T-helper 2 cell (primary cell): ENCODE results near the gene TENM4.
"Not testable (repeated sequence)": the region's sequence is repeated elsewhere in the genome, so short reads cannot be mapped to it uniquely, and the experiment has no call there.

Experiments used
- DNase-seq, 5 experiments: peaks; one replicate each; pipeline versions ENCODE4 v3.0.0 to v3.0.0-alpha.2; 2012 to 2022

The TENM4 gene

DNA sequence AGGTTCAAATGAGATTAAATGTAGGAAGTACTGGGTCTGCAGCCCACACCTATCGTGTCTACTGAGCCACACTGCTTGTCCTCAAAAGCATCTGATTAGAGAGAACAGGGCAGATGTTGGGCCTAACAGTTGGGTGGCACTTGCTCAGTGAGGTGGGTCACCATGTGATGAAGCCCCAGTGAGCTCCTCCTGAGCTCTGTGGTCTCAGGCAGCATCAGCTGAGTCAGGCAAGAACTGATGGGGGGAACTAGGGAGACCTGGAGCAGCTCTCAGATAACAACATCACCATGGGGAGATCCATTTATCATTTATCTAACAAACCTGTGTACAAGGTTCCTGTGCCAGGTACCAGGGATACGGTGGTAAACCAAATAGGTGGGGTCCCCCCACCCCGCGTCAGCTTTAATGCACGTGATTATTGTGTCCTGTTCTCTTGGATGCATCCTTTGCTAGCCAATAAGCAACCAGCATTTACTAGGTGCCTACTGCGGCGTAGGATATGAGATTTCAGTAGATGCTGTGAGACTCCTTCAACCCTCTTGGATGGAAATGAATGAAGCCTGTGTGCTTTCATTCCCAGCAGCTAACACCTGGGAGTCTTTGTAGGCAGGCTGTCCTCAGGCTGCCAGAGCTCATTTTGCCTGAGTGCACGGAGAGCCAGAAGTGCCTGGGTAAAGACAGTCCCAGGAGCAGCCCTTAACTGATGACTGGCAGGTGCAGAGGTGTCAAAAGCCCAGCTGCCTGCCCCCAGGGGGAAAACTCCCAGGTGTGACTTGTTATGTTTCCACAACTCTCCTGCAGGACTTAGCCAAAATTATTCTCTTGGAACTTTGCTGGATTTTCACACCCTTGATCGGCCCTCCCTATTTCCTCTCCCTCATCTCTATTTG, 792.6 kb downstream of the TENM4 start:
- DNase-seq: no peak

DNA sequence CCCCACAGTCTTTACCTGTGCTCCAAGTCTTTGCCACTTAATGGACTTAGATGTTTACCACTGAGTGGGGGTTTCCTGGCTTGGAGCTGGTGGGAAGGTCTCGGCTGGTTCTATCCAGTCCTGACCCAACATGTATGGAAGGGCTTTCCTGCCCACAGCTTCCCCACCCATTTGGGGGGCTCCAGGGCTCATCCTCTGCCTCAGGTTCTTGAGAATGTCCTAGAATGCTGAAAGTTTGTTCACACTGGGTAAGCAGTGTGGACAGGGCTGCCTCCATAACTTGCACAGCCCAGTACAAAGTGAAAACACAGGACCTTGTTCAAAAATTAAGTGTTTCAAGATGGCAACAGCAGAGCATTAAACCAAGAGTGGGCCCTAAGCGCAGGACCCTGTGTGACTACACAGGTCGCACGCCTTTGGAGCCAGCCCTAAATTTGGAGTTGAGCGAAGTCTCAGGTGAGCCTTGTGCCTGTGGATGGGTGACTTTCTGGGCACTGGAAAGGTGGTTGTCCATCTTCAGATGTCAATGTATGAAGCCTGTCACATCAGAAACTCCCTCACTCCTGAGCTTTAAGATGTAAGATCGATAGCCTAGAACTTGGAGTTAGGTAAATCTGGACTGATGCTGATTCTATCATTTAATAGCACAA, 793.4 kb downstream of the TENM4 start:
- DNase-seq: no peak

DNA sequence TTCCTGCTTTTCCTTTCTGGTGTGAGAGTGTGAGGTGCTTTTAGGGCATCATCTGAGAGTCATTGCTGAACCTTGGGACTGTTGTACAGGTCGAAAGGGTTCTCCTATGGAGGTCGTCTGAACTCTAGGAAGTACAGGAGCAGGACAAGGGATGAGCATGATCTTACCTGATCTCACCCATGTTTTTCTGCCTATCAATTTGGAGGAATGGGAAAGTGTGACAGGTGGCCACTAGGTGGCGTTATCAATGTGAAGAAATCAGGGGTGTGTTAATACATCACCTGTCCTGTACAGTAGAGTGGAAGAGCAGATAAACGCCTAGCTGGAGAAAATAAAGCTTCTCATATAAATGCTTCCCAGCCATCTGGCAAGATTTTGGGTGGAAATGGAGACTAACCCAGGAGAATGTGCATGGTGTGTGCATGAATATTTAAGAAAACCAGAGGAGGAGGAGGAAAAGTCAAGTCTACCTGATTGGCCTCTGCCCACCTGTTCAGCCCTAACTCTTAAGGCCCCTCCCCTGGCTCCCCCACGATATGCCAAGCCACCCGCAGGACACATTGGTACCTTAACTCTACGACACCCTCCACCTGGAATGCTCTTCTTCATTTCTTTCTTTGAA, 794.2 kb downstream of the TENM4 start:
- peak in 3 of 5 experiments; percentile 22 to 51 (median 27) for DNase-seq

DNA sequence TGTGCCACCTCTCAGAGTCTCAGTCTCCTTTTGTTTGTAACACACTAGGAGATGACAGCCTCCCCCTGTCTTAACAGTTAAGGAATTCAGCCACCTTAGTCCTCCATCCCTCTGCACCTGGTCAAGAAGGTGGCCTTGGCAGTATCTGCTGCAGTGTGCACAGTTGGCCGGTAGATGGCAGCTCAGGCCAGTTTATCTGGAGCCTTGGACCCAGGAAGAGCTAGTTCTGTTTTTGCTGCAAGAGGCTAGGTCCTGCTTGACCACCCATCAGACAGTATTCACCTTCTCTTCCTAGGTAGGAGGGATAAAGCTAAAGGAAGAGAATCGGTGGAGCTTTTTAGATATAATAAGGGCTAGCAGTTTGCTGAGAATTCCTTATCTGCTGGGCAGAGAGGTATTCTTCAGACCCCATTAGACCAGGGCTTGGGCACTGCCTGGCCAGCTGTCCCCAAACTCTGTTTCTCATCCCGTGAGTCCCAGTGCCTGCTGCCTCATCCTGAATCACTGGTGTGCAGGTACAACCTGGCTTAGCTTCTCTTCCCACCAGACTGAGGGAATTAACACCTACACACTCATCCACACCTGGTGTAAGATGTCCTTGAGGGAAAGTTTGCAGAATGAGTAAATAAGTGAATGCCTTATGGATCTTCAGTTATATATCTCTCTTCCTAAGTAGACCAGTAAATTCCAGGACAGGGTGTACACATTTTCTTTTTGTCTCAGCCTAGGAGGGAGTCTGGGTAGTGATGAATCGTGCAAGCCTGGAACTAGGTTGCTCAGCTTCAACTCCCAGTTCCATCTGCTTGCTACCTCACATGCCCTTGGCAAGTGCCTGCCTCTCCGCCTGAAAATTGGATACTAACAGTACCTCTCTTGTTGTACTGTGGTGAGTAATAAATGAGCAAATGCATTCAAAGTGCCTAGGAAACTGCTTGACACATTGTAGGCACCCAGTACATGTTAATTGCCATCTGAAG, 795.3 kb downstream of the TENM4 start:
- peak in 3 of 5 experiments; percentile 27 to 41 (median 31) for DNase-seq

DNA sequence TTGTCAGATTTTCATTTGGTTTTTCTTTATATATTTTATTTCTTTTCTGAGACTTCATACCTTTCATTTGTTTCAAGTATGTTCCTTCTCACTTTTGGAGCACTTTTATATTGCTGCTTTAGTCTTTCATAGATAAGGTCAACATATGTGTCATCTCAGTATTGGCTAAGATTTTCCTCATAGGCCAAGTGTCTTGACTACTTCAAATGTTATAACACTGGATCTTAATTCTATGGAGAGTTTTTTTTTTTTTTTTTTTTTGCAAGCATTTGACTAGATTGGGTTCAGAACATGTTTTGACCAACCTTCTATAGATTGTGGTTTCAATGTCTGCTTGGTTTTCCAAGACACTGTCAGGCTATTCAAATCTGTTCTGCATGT, 797.2 kb downstream of the TENM4 start:
- no peak for DNase-seq

DNA sequence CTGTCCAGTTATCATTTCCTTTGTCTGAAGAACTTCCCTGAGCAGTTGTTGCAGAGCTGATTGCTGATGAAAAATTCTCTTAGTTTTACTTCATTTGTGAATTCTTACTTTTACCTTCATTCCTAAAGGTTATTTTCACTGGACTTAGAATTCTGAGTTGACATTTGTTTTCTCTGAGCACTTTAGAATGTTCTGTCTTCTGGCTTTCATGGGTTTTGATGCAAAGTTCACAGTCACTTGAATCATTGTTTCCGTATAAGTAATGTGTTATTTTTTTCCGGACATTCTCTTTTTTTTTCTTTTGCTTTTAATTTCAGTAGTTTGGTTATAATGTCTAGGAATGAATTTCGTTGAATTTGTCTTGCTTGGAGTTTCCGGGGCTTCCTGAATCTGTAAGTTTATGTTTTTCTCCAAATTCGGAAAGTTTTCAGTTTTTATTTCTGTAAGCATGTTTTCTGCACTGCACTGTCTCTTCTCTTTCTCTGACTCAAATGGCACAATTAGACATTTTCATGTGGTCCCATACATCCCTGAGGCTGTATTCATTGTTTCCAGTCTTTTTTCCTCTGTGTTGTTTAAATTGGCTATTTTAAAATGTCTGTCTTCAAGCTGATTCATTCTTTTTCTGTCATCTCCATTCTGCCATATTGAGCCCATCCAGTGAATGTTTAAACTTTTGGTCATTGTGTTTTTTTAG, 797.7 kb downstream of the TENM4 start:
- no peak for DNase-seq

DNA sequence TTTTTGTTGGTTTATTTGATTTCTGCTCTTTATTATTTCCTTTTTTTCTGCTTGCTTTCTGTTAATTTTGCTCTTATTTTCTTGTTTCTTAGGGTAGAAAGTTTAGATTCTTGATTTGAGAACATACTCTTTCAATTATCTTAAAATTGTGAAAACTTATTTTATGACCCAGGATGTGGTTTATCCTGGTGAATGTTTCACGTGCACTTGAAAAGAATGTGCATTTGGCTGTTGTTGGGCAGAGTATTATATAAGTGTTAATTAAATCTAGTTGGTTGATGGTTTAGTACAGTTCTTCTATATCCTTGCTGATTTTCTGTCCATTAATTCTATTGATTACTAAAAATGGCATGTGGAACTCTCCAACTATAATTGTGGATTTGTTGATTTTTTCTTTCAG, 799.3 kb downstream of the TENM4 start:
- no peak for DNase-seq

DNA sequence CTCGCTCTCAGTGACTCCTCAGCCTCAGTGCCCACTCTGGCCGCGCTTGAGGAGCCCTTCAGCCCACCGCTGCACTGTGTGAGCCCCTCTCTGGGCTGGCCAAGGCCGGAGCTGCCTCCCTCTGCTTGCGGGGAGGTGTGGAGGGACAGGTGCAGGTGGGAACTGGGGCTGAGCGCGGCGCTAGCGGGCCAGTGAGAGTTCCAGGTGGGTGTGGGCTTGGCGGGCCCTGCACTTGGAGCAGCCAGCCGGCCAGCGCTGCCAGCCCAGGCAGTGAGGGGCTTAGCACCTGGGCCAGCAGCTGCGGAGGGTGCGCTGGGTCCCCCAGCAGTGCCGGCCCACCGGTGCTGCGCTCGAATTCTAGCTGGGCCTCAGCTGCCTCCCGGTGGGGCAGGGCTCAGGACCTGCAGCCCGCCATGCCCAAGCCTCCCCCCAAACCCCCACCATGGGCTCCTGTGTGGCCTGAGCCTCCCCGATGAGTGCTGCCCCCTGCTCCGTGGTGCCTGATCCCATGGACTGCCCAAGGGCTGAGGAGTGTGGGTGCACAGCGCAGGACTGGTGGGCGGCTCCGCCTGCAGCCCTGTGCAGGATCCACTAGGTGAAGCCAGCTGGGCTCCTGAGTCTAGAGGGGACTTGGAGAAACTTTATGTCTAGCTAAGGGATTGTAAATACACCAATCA, 802.0 kb downstream of the TENM4 start:
- DNase-seq: no peak

DNA sequence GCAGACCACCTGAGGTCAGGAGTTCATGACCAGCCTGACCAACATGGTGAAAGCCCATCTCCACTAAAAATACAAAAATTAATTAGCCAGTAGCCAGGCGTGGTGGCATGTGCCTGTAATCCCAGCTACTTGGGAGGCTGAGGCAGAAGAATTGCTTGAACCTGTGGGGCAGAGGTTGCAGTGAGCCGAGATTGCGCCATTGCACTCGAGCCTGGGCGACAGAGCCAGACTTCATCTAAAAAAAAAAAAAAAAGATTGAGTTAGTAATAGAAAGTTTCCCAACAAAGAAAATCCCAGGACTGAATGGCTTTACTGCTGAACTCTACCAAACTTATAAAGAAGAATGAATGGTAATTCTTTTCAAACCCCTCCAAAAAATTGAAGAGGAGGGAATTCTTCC, 803.3 kb downstream of the TENM4 start:
- not testable (repeated sequence) for DNase-seq

DNA sequence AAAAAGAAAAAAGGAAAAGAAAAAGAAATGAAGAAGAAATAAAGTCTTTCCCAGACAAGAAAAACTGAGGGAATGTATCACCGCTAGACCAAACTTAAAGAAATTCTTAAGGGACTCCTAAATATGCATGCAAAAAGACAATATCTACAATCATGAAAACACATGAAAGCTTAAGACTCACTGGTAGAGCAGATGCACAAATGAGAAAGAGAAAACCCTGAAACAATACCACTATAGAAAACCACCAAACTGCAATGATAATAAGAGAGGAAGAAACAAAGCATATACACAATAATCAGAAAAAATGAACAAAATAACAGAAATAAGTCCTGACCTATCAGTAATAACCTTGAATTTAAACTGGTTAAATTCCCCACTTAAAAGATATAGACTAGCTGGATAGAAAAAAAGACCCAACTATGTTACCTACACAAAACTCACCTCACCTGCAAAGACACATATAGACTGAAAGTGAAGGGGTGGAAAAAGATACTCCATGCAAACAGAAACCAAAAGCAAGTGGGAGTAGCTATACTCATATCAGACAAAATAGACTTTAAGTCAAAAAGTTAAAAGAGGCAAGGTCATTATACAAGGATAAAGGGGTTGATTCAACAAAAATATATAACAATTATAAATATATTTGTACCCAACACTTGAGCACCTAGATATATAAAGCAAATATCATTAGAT, 804.9 kb downstream of the TENM4 start:
- peak in 1 of 5 experiments; percentile 28 for DNase-seq

DNA sequence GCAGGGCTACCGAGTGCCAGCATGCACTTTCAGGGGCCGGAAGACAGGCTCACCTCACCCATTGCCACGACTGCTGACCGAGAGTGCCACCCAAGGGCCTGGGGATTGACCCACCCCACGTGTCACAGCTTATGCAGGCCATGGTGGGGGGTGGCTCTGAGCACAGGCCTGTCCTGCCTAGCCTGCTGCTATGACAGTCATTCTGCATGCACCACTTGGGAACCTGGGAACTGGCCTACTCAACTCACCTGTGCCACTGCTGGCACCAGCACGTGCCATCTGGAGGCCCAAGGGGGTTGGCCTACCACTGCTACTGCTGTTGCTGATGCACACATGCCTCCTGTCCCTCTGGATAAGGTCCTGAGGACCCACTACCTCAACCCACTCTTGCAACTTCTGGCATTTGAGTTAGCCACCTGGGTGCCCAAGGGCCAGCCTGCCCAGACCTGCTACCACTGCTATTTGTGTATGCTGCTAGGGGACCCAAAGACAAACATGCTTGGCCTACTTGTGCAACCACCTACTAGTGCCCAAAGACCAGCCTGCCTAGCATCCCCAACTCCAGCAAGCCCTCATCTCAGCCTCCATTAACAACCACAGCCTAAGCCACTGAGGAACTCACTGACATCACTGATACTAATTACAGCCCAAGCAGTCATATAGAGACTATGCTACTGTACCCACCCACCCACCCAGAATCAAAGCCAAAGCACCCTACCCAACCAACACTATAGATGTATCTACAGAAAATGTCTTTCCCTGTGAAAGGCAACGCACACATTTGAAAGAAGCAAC, 807.1 kb downstream of the TENM4 start:
- DNase-seq: no peak

DNA sequence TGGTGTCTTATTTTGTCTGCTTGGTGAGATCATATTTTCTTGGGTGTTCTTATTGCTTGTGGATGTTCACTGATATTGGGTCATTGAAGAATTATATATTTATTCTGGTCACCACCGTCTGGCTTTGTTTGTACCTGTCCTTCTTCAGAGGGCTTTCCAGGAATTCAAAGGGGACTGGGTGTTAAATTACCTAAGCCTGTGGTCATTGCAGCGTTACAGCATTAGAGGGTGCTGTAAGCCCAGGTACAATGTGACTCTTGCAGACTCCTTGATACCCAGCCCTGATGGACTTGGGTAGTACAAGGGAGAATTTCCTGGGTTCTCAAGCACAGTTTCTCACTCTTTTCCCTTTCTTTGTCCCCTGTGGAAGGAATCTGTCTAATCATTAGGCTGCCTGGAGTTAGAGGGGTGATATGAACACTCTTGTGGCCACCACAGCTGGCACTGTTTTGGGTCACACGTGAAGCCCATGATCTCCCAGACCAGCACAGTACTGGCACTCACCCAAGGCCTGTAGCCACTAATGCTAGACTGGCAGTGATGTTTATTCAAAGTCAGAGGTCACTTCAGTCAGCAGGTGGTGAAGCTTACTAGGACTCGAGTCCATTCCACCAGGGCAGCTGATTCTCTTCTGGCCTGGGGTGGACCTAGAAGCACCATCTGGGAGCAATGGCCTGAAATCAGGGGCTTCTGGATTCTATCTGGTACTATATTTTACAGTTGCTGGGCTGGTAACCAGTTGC, 810.1 kb downstream of the TENM4 start:
- no peak for DNase-seq

DNA sequence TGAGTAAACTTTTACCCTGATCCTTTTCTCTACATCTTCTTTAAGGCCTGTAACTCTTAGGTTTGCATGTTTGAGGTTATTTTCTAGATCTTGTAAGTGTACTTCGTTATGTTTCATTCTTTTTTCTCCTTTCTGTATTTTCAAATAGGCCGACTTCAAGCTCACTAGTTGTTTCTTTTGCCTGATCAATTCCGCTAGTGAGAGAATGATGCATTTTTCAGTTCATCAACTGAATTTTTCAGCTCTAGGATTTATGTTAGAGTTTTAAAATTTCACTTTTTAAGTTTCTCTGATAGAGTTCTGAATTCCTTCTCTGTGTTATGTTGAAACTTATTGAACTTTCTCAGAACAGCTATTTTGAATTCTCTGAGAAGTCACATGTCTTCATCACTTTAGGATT, 810.7 kb downstream of the TENM4 start:
- no peak for DNase-seq

DNA sequence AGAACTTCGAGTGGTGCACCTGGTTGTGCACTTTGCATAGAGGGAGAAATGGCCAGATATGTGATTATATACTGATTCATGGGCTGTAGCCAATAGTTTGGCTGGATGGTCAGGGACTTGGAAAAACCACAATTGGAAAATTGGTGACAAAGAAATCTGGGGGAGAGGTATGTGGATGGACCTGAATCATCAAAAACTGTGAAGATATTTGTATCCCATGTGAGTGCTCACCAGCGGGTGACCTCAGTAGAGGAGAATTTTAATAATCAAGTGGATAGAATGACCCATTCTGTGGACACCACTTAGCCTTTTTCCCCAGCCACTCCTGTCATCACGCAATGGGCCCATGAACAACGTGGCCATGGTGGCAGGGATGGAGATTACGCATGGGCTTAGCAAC, 818.2 kb downstream of the TENM4 start:
- DNase-seq: no peak

DNA sequence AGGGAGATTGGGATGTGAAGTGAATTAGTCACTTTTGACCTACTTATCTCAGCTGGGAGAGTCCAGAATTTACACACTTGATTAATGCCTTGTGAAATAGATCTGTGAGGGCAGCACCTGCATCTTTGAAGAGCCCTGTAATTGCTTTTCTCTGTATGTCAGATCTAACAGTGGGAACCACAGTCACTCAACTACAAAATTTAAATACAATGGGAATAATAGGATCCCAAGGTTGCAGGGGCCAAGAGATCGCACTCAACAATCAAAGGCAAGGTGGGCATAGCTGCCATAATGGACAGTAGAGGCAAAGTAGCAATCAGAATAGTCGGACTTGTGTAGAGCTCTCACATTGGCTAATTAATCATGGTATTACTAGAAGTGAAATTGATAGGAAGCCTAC, 820.7 kb downstream of the TENM4 start:
- DNase-seq: no peak

DNA sequence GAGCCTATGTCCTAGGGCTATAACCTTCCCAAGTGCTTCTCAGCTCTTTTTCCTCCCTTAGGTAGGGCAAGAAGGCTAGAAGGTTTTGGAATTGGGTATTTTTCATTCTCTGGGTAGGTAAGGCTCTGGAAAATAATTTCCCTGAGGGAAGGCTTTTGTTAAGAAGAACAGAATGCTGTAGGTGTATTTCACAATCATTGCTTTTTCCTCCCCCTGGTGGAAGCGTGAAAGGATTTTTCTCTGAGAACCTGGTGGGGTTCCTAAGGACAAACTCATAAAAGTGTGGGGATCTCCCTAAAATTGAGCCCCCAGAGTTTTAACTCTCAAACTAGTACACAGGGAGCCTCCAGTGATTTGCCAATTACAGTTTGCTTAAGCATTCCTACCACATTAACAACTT, 825.1 kb downstream of the TENM4 start:
- no peak for DNase-seq

DNA sequence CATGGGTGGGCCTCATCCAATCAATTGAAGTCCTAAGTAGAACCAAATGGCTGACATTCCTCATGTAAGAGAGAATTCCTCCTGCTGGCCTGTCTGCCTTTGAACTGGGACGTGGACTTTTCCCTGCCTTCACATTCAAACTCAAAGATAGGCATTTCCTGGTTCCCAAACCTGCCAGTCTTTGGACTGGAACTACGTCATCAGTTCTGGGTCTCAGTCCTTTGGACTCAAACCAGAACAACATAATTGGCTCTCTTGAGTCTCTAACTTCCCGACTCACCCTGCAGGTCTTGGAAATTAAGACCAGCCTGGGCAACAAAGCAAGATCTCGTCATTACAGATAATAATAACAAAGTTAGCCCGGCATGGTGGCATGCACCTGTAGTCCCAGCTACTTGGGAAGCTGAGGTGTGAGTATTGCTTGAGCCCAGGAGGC, 827.4 kb downstream of the TENM4 start:
- no peak for DNase-seq

DNA sequence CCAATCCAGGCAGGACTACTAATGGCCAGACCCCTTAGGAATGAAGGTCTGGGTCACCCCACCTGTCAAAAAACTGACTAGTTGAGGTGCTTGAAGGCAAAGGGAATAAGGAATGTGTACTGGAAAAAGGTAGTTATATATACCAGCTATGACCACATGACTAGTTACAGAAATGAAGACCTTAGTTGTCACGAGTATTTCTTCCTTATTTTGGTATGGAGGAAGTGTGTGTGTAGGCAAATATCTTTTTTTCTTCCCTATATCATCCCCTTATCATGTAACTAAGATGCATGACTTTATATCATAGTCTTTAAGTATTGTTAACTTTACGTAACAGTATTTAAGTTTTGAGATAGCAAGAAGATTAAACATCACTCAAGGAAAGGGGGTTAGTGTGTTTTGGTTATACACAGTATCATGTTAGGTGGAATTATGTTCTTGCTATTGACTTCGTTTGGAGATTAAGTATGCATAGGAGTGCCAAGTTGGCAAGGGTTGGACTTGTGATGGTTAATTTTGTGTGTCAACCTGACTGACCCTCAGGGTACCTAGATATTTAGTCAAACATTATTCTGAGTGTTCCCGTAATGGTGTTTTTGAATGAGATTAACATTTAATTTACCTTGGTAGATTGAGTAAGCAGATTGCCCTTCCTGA, 828.0 kb downstream of the TENM4 start:
- DNase-seq: no peak
